Trophoblast cell (in vitro differentiated cells and primary cell): ENCODE results near the gene WDPCP.

Experiments used
- DNase-seq, 2 donors: peaks; one replicate each; pipeline ENCODE4 v3.0.0-alpha.2; 2016
- H2AFZ ChIP-seq: 2 replicates; pipeline ENCODE4 v1.6.1; 2013; ENCODE audit warnings: low read length, moderate library complexity, mild to moderate bottlenecking; ENCODE audit not compliant: insufficient read depth, poor library complexity
- H2AK5ac ChIP-seq: 2 replicates; pipeline ENCODE4 v1.6.1; 2013; ENCODE audit warnings: mild to moderate bottlenecking, low read length
- H2BK120ac ChIP-seq: 2 replicates; pipeline ENCODE4 v1.6.1; 2013; ENCODE audit warnings: low read length, mild to moderate bottlenecking, moderate library complexity; ENCODE audit not compliant: insufficient read depth, poor library complexity
- H2BK12ac ChIP-seq: 2 replicates; pipeline ENCODE4 v1.6.1; 2013; ENCODE audit warnings: mild to moderate bottlenecking, low read length, moderate library complexity
- H2BK5ac ChIP-seq: 2 replicates; pipeline ENCODE4 v1.6.1; 2013; ENCODE audit warnings: low read length, low read depth, moderate library complexity, mild to moderate bottlenecking; ENCODE audit not compliant: poor library complexity
- H3K14ac ChIP-seq: 2 replicates; pipeline ENCODE4 v1.6.1; 2013; ENCODE audit warnings: mild to moderate bottlenecking, low read length
- H3K18ac ChIP-seq: 2 replicates; pipeline ENCODE4 v1.6.1; 2013; ENCODE audit warnings: mild to moderate bottlenecking, low read length
- H3K23ac ChIP-seq: 2 replicates; pipeline ENCODE4 v1.6.1; 2013; ENCODE audit warnings: low read length
- H3K27ac ChIP-seq: 2 replicates; pipeline ENCODE4 v1.5.1; 2013; ENCODE audit warnings: low read depth, mild to moderate bottlenecking, inconsistent platforms, low read length, moderate library complexity
- H3K27me3 ChIP-seq: 2 replicates; pipeline ENCODE4 v1.6.1; 2013; ENCODE audit warnings: inconsistent platforms, mild to moderate bottlenecking, low read length, moderate library complexity; ENCODE audit not compliant: insufficient read depth
- H3K36me3 ChIP-seq, 2 experiments: 1 replicate in 1 of 2; 2 replicates in 1 of 2; pipeline ENCODE4 v1.6.1; 2013; ENCODE audit warnings: low read length in 2 of 2, mild to moderate bottlenecking in 2 of 2, moderate library complexity in 1 of 2; ENCODE audit not compliant: insufficient read depth in 2 of 2, control insufficient read depth in 1 of 2
- H3K4ac ChIP-seq: 2 replicates; pipeline ENCODE4 v1.6.1; 2013; ENCODE audit warnings: low read depth, mild to moderate bottlenecking, low read length, moderate library complexity
- H3K4me1 ChIP-seq, 2 experiments: 1 replicate in 1 of 2; 2 replicates in 1 of 2; pipeline ENCODE4 v1.6.1; 2013; ENCODE audit warnings: low read length in 2 of 2, mild to moderate bottlenecking in 2 of 2, moderate library complexity in 1 of 2; ENCODE audit not compliant: insufficient read depth in 2 of 2, control insufficient read depth in 1 of 2
- H3K4me2 ChIP-seq: 2 replicates; pipeline ENCODE4 v1.6.1; 2013; ENCODE audit warnings: inconsistent platforms, mild to moderate bottlenecking, low read length, moderate library complexity
- H3K4me3 ChIP-seq: 2 replicates; pipeline ENCODE4 v1.5.1; 2013; ENCODE audit warnings: mild to moderate bottlenecking, low read depth, low read length, inconsistent platforms
- H3K79me1 ChIP-seq: one replicate; pipeline ENCODE4 v1.6.1; 2013; ENCODE audit warnings: low read length
- H3K79me2 ChIP-seq: 2 replicates; pipeline ENCODE4 v1.6.1; 2013; ENCODE audit warnings: low read length, mild to moderate bottlenecking; ENCODE audit not compliant: control insufficient read depth, insufficient read depth, poor library complexity
- H3K9ac ChIP-seq: 2 replicates; pipeline ENCODE4 v1.6.1; 2013; ENCODE audit warnings: mild to moderate bottlenecking, low read length
- H3K9me3 ChIP-seq: 2 replicates; pipeline ENCODE4 v1.6.1; 2013; ENCODE audit warnings: low read depth, mild to moderate bottlenecking, control low read depth, inconsistent platforms, low read length; ENCODE audit not compliant: insufficient read depth
- H4K12ac ChIP-seq: 2 replicates; pipeline ENCODE4 v1.6.1; 2013; ENCODE audit warnings: low read depth, mild to moderate bottlenecking, low read length, moderate library complexity
- H4K8ac ChIP-seq: 2 replicates; pipeline ENCODE4 v1.6.1; 2013; ENCODE audit warnings: low read depth, mild to moderate bottlenecking, low read length, moderate library complexity
- H4K91ac ChIP-seq: one replicate; pipeline ENCODE4 v1.6.1; 2013; ENCODE audit warnings: low read depth, mild to moderate bottlenecking, low read length, moderate library complexity
- whole genome bisulfite sequencing: extraction: QIAGEN DNeasy Blood & Tissue Kit; methylation state at CpG from one replicate; pipeline ENCODE4 v1.1.7; 2013; ENCODE audit warnings: missing lambda C conversion rate; ENCODE audit not compliant: insufficient read length, insufficient coverage; ENCODE audit errors: extremely low coverage; 5-methylcytosine and 5-hydroxymethylcytosine counted together

Gene WDPCP

DNA sequence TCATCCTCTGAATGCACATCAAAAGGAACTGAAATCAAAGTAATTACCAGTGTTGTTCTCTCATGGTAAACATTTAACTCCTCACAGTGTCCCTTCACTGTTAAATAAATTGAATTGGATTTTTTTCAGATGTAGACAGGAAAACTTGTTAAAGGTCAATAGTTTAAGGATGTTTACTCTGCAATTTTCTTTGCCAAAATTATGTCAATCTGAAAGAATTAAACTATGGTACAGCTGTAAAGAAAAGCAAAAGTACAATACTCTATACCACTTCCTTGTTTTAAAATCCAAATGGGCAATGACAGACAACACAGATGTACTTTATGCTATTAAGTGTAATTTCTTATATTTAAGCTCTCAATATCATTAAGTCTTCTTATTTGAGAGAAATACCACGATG, 153.2 kb downstream of the WDPCP start:
- H3K4me2 ChIP-seq: no peak overlapping the region
- no peak overlapping the region for H3K14ac ChIP-seq
- H3K79me2 ChIP-seq: no peaks in the 10 kb centered on the region
- no peak overlapping the region for H3K23ac ChIP-seq
- no peak overlapping the region for H2BK12ac ChIP-seq
- H2BK5ac ChIP-seq: no peak overlapping the region
- no peak overlapping the region for H2AFZ ChIP-seq
- no peak overlapping the region for H4K12ac ChIP-seq
- H3K36me3 ChIP-seq: no peaks in the 10 kb centered on the region
- H3K9ac ChIP-seq: no peak overlapping the region
- H4K8ac ChIP-seq: no peak overlapping the region
- no peak overlapping the region for H2BK120ac ChIP-seq
- H3K27me3 ChIP-seq: no peaks in the 10 kb centered on the region
- H3K79me1 ChIP-seq: no peaks in the 10 kb centered on the region
- H4K91ac ChIP-seq: no peak overlapping the region
- no peak overlapping the region for H3K27ac ChIP-seq
- no peak overlapping the region for H3K18ac ChIP-seq
- H2AK5ac ChIP-seq: no peak overlapping the region
- H3K9me3 ChIP-seq: no peaks in the 10 kb centered on the region
- WGBS: no CpG with 5 or more reads among the region's 1 CpG
- no peak overlapping the region for H3K4me3 ChIP-seq
- H3K4ac ChIP-seq: no peak overlapping the region
- no peak for DNase-seq
- H3K4me1 ChIP-seq: no peaks in the 10 kb centered on the region

DNA sequence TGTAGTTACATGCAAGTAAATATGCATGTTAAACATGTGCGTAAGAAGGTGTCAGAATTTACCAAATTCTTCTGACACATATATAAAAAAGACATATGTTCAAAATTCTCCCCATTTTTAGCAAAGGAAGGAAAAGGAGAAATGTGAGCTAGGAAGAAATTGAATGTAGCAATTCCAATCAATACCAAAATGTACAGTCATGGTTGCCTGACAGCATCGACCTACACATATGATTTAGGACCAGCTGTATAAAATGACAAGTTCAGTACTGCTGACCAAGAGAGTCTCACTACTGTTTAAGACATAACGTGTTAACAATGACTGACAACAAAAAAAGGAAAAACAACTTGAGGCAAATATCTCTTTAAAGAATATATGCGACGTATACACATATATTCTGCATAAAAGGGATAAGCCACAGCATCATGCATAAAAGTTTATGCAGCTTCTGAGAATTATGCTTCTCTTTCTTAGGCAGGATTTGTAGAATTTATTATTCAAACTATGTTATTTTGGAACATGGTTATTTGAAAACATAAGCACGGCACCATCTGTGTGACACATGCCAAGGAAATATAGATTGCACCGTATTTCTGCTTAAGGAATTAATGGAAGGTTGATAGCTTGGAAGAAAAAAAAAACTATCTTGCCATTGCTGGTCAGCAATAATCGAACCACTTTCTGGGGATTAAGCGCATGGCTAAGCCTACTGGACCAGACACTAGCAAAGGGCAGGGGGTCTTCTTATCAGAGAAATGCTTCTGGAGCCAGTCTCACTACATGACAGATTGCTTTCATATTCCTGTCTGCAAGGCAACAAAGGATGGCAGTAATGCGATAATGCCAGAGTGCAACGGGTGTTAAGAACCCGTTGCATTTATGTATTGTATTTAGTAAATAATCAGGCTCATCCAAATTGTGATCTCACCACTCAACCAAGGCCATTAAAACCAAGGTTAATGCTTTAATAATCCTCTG, 154.0 kb downstream of the WDPCP start:
- WGBS: no CpG with 5 or more reads among the region's 12 CpGs

DNA sequence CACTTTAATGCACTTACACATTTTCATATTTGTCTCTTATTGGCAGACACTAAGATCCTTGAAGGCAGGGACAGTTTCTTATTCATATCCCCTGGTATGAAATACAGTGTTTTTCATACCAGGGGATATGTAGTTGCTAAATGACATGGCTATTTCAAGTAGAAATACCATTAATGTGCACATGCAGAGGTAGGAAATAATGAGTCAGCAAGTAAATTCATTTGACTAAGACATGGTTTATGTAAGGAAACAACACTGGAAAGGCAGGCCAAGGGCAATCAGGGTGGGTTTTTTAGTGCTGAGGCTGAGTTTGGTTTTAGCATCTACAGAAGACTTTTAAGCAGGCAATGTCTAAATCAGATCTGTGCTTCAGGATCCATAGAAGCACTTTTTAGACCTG, 155.9 kb downstream of the WDPCP start:
- H3K9me3 ChIP-seq: no peaks in the 10 kb centered on the region
- no peak overlapping the region for H2BK5ac ChIP-seq
- no peak overlapping the region for H2AFZ ChIP-seq
- H3K23ac ChIP-seq: no peak overlapping the region
- H3K9ac ChIP-seq: no peak overlapping the region
- H4K12ac ChIP-seq: no peak overlapping the region
- H3K36me3 ChIP-seq: no peaks in the 10 kb centered on the region
- no peak overlapping the region for H3K27ac ChIP-seq
- H2AK5ac ChIP-seq: no peak overlapping the region
- no peak overlapping the region for H2BK12ac ChIP-seq
- no peaks in the 10 kb centered on the region for H3K79me2 ChIP-seq
- no peak overlapping the region for H3K18ac ChIP-seq
- H3K79me1 ChIP-seq: no peaks in the 10 kb centered on the region
- H3K14ac ChIP-seq: no peak overlapping the region
- no peaks in the 10 kb centered on the region for H3K4me1 ChIP-seq
- H2BK120ac ChIP-seq: no peak overlapping the region
- DNase-seq: no peak
- H4K91ac ChIP-seq: no peak overlapping the region
- no peak overlapping the region for H3K4me3 ChIP-seq
- no peak overlapping the region for H4K8ac ChIP-seq
- no peak overlapping the region for H3K4ac ChIP-seq
- H3K4me2 ChIP-seq: no peak overlapping the region
- no peaks in the 10 kb centered on the region for H3K27me3 ChIP-seq

More for the DNA sequence above, 154.0 kb downstream of the WDPCP start:
- Histone ChIP-seq H4K91ac (no peak overlapping the region), H3K9ac (no peak overlapping the region), H2BK12ac (no peak overlapping the region), H2AK5ac (no peak overlapping the region), H3K4me1 (no peaks in the 10 kb centered on the region), H3K4me3 (no peak overlapping the region), H3K14ac (no peak overlapping the region), H3K79me1 (no peaks in the 10 kb centered on the region), H3K9me3 (no peaks in the 10 kb centered on the region), H3K36me3 (no peaks in the 10 kb centered on the region), H2BK120ac (no peak overlapping the region), H2AFZ (no peak overlapping the region), H3K4ac (no peak overlapping the region), H3K18ac (no peak overlapping the region), H3K23ac (no peak overlapping the region), H3K27me3 (no peaks in the 10 kb centered on the region), H3K4me2 (no peak overlapping the region), H4K12ac (no peak overlapping the region), H2BK5ac (no peak overlapping the region), H3K27ac (no peak overlapping the region), H3K79me2 (no peaks in the 10 kb centered on the region), H4K8ac (no peak overlapping the region)
- no peak for DNase-seq

DNA sequence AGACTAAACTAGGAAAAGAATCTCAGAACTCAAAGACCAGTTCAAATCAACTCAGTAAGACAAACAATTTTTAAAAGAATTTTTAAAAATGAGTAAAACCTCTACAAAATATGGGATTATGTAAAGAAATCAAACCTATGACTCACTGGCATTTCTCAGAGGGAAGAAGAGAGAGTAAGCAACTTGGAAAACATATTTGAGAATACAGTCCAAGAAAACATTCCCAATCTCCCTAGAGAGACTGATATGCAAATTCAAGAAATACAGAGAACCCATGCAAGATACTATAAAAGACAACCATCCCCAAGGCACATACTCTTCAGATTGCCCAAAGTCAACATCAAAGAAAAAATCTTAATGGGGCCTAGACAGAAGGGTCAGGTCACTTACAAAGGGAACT, 162.7 kb downstream of the WDPCP start:
- Histone ChIP-seq H4K12ac (no peak overlapping the region), H3K4ac (no peak overlapping the region), H3K27me3 (no peaks in the 10 kb centered on the region), H3K14ac (no peak overlapping the region), H3K9ac (no peak overlapping the region), H3K4me1 (no peaks in the 10 kb centered on the region), H3K27ac (no peak overlapping the region), H2BK120ac (no peak overlapping the region), H3K9me3 (no peaks in the 10 kb centered on the region), H4K8ac (no peak overlapping the region), H3K4me3 (no peak overlapping the region), H4K91ac (no peak overlapping the region), H3K79me1 (no peaks in the 10 kb centered on the region), H3K36me3 (no peaks in the 10 kb centered on the region), H2BK5ac (no peak overlapping the region), H2BK12ac (no peak overlapping the region), H3K4me2 (no peak overlapping the region), H3K79me2 (no peaks in the 10 kb centered on the region), H3K23ac (no peak overlapping the region), H3K18ac (no peak overlapping the region), H2AFZ (no peak overlapping the region), H2AK5ac (no peak overlapping the region)
- DNase-seq: no peak
